Stimulated activated CD8-positive, alpha-beta memory T cell treated with anti-CD3 and anti-CD28 coated beads, Interleukin-2, amount 100 ng/mL, for 1 hour (primary cell): ENCODE results near the gene MALAT1.
"Not testable (repeated sequence)": the region's sequence is repeated elsewhere in the genome, so short reads cannot be mapped to it uniquely, and the experiment has no call there.

Experiments
- DNase-seq, 2 donors: peaks; one replicate each; pipeline ENCODE4 v3.0.0-alpha.2; 2020; ENCODE audit warnings: low read depth in 2 of 2

The MALAT1 gene

GRCh38 chr11:65522718-65523630 lies 24.1 kb downstream of the MALAT1 start:
- DNase-seq: not testable (repeated sequence)

- DNase-seq: not testable (repeated sequence)
Observed at GRCh38 chr11:65523631-65523968, 24.8 kb downstream of the MALAT1 start.

GRCh38 chr11:65524014-65524740 lies 25.3 kb downstream of the MALAT1 start:
- no peak for DNase-seq

GRCh38 chr11:65524741-65525545 lies 26.1 kb downstream of the MALAT1 start, which contains the start of gene SCYL1:
TSS of gene SCYL1 (plus strand) at chr11:65525083. CDS start at chr11:65525154, 71 bp downstream.
- peak; percentile 75 to 77 for DNase-seq

- DNase-seq: no peak
Observed at GRCh38 chr11:65525546-65526480, 27.0 kb downstream of the MALAT1 start.

GRCh38 chr11:65526744-65527143 lies 27.9 kb downstream of the MALAT1 start:
- no peak for DNase-seq

- DNase-seq: no peak
Observed at GRCh38 chr11:65528819-65529350, 30.0 kb downstream of the MALAT1 start.

GRCh38 chr11:65529475-65530156 lies 30.8 kb downstream of the MALAT1 start:
- no peak for DNase-seq

- no peak for DNase-seq
Observed at GRCh38 chr11:65530157-65530496, 31.3 kb downstream of the MALAT1 start.

GRCh38 chr11:65532388-65533064 lies 33.7 kb downstream of the MALAT1 start:
- no peak for DNase-seq

- no peak for DNase-seq
Observed at GRCh38 chr11:65535102-65535501, 36.3 kb downstream of the MALAT1 start.

GRCh38 chr11:65536412-65537295 lies 37.8 kb downstream of the MALAT1 start:
- no peak for DNase-seq

- no peak for DNase-seq
Observed at GRCh38 chr11:65537296-65537597, 38.4 kb downstream of the MALAT1 start.

- DNase-seq: no peak
Observed at GRCh38 chr11:65537620-65538231, 38.9 kb downstream of the MALAT1 start.

- no peak for DNase-seq
Observed at GRCh38 chr11:65538232-65538914, 39.5 kb downstream of the MALAT1 start.

- DNase-seq: no peak
Observed at GRCh38 chr11:65538915-65539743, 40.3 kb downstream of the MALAT1 start.
